ENCODE data around the gene MAP1LC3B.
"Not testable (repeated sequence)": the region's sequence is repeated elsewhere in the genome, so short reads cannot be mapped to it uniquely, and the experiment has no call there.

The MAP1LC3B gene

GRCh38 chr16:87360862-87361610 is 31.1 kb upstream of the MAP1LC3B start:
- DNase-seq (ENCODE audit: low read depth, low spot score), result no peak

GRCh38 chr16:87361916-87362619 is 30.1 kb upstream of the MAP1LC3B start:
- no peak for DNase-seq (ENCODE audit: low read depth, low spot score)

GRCh38 chr16:87362828-87363559 is 29.1 kb upstream of the MAP1LC3B start:
- DNase-seq (ENCODE audit: low read depth, low spot score), result not testable (repeated sequence)

GRCh38 chr16:87363771-87364455 is 28.2 kb upstream of the MAP1LC3B start:
- DNase-seq (ENCODE audit: low read depth, low spot score), result no peak

- DNase-seq (ENCODE audit: low read depth, low spot score), result no peak
Measured at GRCh38 chr16:87365021-87365713, 27.0 kb upstream of the MAP1LC3B start.

GRCh38 chr16:87366288-87366687 is 25.8 kb upstream of the MAP1LC3B start:
- no peak for DNase-seq (ENCODE audit: low read depth, low spot score)

GRCh38 chr16:87366930-87367329 is 25.2 kb upstream of the MAP1LC3B start:
- DNase-seq (ENCODE audit: low read depth, low spot score), result no peak

- no peak for DNase-seq (ENCODE audit: low read depth, low spot score)
Measured at GRCh38 chr16:87367529-87367928, 24.6 kb upstream of the MAP1LC3B start.

- no peak for DNase-seq (ENCODE audit: low read depth, low spot score)
Measured at GRCh38 chr16:87368029-87368770, 23.9 kb upstream of the MAP1LC3B start.

- DNase-seq (ENCODE audit: low read depth, low spot score), result no peak
Measured at GRCh38 chr16:87369117-87369765, 22.9 kb upstream of the MAP1LC3B start.

- DNase-seq (ENCODE audit: low read depth, low spot score), result no peak
Measured at GRCh38 chr16:87369796-87370719, 22.1 kb upstream of the MAP1LC3B start.

- DNase-seq (ENCODE audit: low read depth, low spot score), result no peak
Measured at GRCh38 chr16:87371261-87371866, 20.8 kb upstream of the MAP1LC3B start.

GRCh38 chr16:87372305-87372704 is 19.8 kb upstream of the MAP1LC3B start:
- DNase-seq (ENCODE audit: low read depth, low spot score), result no peak

GRCh38 chr16:87374313-87374712 is 17.8 kb upstream of the MAP1LC3B start:
- no peak for DNase-seq (ENCODE audit: low read depth, low spot score)

- no peak for DNase-seq (ENCODE audit: low read depth, low spot score)
Measured at GRCh38 chr16:87375426-87376135, 16.6 kb upstream of the MAP1LC3B start.

GRCh38 chr16:87376660-87377059 is 15.5 kb upstream of the MAP1LC3B start:
- DNase-seq (ENCODE audit: low read depth, low spot score), result no peak

GRCh38 chr16:87379312-87379752 is 12.8 kb upstream of the MAP1LC3B start:
- DNase-seq (ENCODE audit: low read depth, low spot score), result not testable (repeated sequence)

GRCh38 chr16:87380403-87380802 is 11.7 kb upstream of the MAP1LC3B start:
- no peak for DNase-seq (ENCODE audit: low read depth, low spot score)
